CD4-positive, alpha-beta T cell (primary cell): ENCODE results near the gene LPGAT1. TPM values are rescaled to one million over a fixed set of nuclear protein-coding genes. Genes with fewer than 3 reads are reported as not detected.

Experiments used
- ATAC-seq: fragments of 200-7000 bp; cut with Tn5 transposase; one replicate; pipeline ENCODE4 v1.10.0; 2022; ENCODE audit warnings: mild to moderate bottlenecking; ENCODE audit not compliant: poor library complexity
- CTCF ChIA-PET: fragments of 350-600 bp; sonication (Branson Sonifier 250); formaldehyde crosslinking; loops from one replicate; lab custom pipeline; 2021; ENCODE audit warnings: antibody characterized with exemption, inconsistent platforms; lab: Charles Lee
- POLR2A ChIA-PET: fragments of 350-600 bp; sonication (Branson Sonifier 250); formaldehyde crosslinking; loops from one replicate; lab custom pipeline; 2021; ENCODE audit warnings: antibody characterized with exemption, inconsistent platforms; lab: Charles Lee
- DNase-seq, 14 experiments: peaks; one replicate each; pipeline ENCODE4 v3.0.0-alpha.2; 2013 to 2020; ENCODE audit warnings: mixed read lengths in 2 of 14
- H3K27ac ChIP-seq, 2 donors: one replicate each; pipeline versions ENCODE4 v1.5.1 to v1.7.0; 2013; ENCODE audit warnings: low read length in 2 of 2, low read depth in 1 of 2, mild to moderate bottlenecking in 1 of 2
- H3K27me3 ChIP-seq, 2 experiments: 1 replicate in 1 of 2; 2 replicates in 1 of 2; pipeline versions ENCODE4 v1.6.1 to v1.7.0; 2013; ENCODE audit warnings: low read length in 2 of 2, control low read depth in 1 of 2, mild to moderate bottlenecking in 1 of 2, moderate library complexity in 1 of 2; ENCODE audit not compliant: insufficient read depth in 2 of 2, control insufficient read depth in 1 of 2
- H3K36me3 ChIP-seq: one replicate; pipeline ENCODE4 v1.6.1; 2013; ENCODE audit warnings: low read length, control low read depth; ENCODE audit not compliant: insufficient read depth
- H3K4me1 ChIP-seq: one replicate; pipeline ENCODE4 v1.6.1; 2013; ENCODE audit warnings: low read length, control low read depth; ENCODE audit not compliant: insufficient read depth
- H3K4me3 ChIP-seq: one replicate; pipeline ENCODE4 v1.5.1; 2013; ENCODE audit warnings: mild to moderate bottlenecking, low read length, moderate library complexity
- H3K9me3 ChIP-seq, 2 experiments: 1 replicate in 1 of 2; 2 replicates in 1 of 2; pipeline versions ENCODE4 v1.6.1 to v1.7.0; 2013; ENCODE audit warnings: low read length in 2 of 2, mild to moderate bottlenecking in 2 of 2, control low read depth in 1 of 2, moderate library complexity in 1 of 2; ENCODE audit not compliant: control insufficient read depth in 1 of 2, insufficient read depth in 1 of 2
- H3K27ac Mint-ChIP-seq: one replicate; pipeline ENCODE4 v1.8.0; 2020; ENCODE audit warnings: mixed read lengths
- H3K27me3 Mint-ChIP-seq: one replicate; pipeline ENCODE4 v1.8.0; 2021; ENCODE audit warnings: mixed read lengths
- H3K36me3 Mint-ChIP-seq: one replicate; pipeline ENCODE4 v1.8.0; 2021; ENCODE audit warnings: low read depth, mixed read lengths
- H3K4me1 Mint-ChIP-seq: one replicate; pipeline ENCODE4 v1.8.0; 2021; ENCODE audit warnings: low read depth, mixed read lengths
- H3K4me3 Mint-ChIP-seq: one replicate; pipeline ENCODE4 v1.8.0; 2020; ENCODE audit warnings: mild to moderate bottlenecking, mixed read lengths
- H3K9me3 Mint-ChIP-seq: one replicate; pipeline ENCODE4 v1.8.0; 2020; ENCODE audit warnings: mixed read lengths
- CTCF ChIP-seq: fragments of 200-600 bp; IDR thresholded peaks from one replicate; pipeline ENCODE4 v1.8.0; 2022; ENCODE audit warnings: antibody characterized with exemption, mild to moderate bottlenecking
- intact Hi-C, 2 experiments: fragments of 100-400 bp; cut with DNase I in 1 of 2; cut with micrococcal nuclease in 1 of 2; formaldehyde crosslinking; loops; one replicate each; pipeline versions ENCODE4 v1.15.1 to v1.9.0; 2023 to 2025; cut with DNase I, micrococcal nuclease
- total RNA-seq, 174 experiments: library from RNA in 2 of 174; stranded (reverse) in 2 of 174; gene quantifications; one replicate each; pipeline ENCODE4 v1.2.3 and lab custom pipeline; 2021 to 2026

Gene LPGAT1
- total RNA-seq, 2 experiments from 2014 or later, result 14.0 to 14.4 TPM

- POLR2A ChIA-PET, result no interaction called here
- Histone ChIP-seq H3K27ac (no peak overlapping the region), H3K36me3 (no peaks in the 10 kb centered on the region), H3K4me1 (peaks cover 37% of the 10 kb centered on the region), H3K9me3 (no peaks in the 10 kb centered on the region), H3K27me3 (no peaks in the 10 kb centered on the region), H3K4me3 (no peak overlapping the region)
- no peaks in the 10 kb centered on the region for H3K9me3 Mint-ChIP-seq
- intact Hi-C loops, result no loop called here
- DNase-seq, result peak in 1 of 14 experiments; percentile 20
- H3K4me3 Mint-ChIP-seq, result peak overlapping the region; percentile 67
- H3K27ac Mint-ChIP-seq, result peak overlapping the region; percentile 72
- no peaks in the 10 kb centered on the region for H3K27me3 Mint-ChIP-seq
- no peak for TF ChIP-seq CTCF
- peaks cover 38% of the 10 kb centered on the region for H3K4me1 Mint-ChIP-seq
- no peak for ATAC-seq
- CTCF ChIA-PET, result no interaction called here
- no peaks in the 10 kb centered on the region for H3K36me3 Mint-ChIP-seq
Observed at GRCh38 chr1:211738096-211738690, 92.4 kb downstream of the LPGAT1 start.

- no peak for ATAC-seq
- DNase-seq, result no peak
- H3K9me3 Mint-ChIP-seq, result no peaks in the 10 kb centered on the region
- no peaks in the 10 kb centered on the region for H3K36me3 Mint-ChIP-seq
- TF ChIP-seq CTCF, result no peak
- Histone ChIP-seq H3K9me3 (no peaks in the 10 kb centered on the region), H3K27me3 (no peaks in the 10 kb centered on the region), H3K4me3 (no peak overlapping the region), H3K36me3 (no peaks in the 10 kb centered on the region), H3K27ac (no peak overlapping the region), H3K4me1 (peaks cover 37% of the 10 kb centered on the region)
- ChIA-PET CTCF (no interaction called here), POLR2A (no interaction called here)
- H3K4me1 Mint-ChIP-seq, result peaks cover 38% of the 10 kb centered on the region
- H3K4me3 Mint-ChIP-seq, result no peak overlapping the region
- no peak overlapping the region for H3K27ac Mint-ChIP-seq
- H3K27me3 Mint-ChIP-seq, result no peaks in the 10 kb centered on the region
- intact Hi-C loops, result no loop called here
Observed at GRCh38 chr1:211737115-211738035, 93.2 kb downstream of the LPGAT1 start.

GRCh38 chr1:211736351-211736915 lies 94.1 kb downstream of the LPGAT1 start:
- Mint-ChIP-seq H3K27me3 (no peaks in the 10 kb centered on the region), H3K27ac (no peak overlapping the region), H3K9me3 (no peaks in the 10 kb centered on the region), H3K4me1 (peaks cover 38% of the 10 kb centered on the region), H3K4me3 (no peak overlapping the region), H3K36me3 (no peaks in the 10 kb centered on the region)
- no peak overlapping the region for H3K27ac ChIP-seq
- H3K36me3 ChIP-seq, result no peaks in the 10 kb centered on the region
- ATAC-seq (no peak), DNase-seq (no peak)
- H3K4me3 ChIP-seq, result no peak overlapping the region
- intact Hi-C loops, result no loop called here
- POLR2A ChIA-PET, result interaction anchor here (0.7 kb wide), 1 partner anchor 12 kb away, joined by 4 read pairs; no protein-coding TSS in a partner anchor
- TF ChIP-seq CTCF, result no peak
- peaks cover 37% of the 10 kb centered on the region for H3K4me1 ChIP-seq
- CTCF ChIA-PET, result no interaction called here
- no peaks in the 10 kb centered on the region for H3K27me3 ChIP-seq
- H3K9me3 ChIP-seq, result no peaks in the 10 kb centered on the region
